GM18867 (cell line): ENCODE measurements around the gene CBARP.
A peak's percentile ranks its signal among the peaks of the same experiment; 100 is the strongest.
"Not testable (repeated sequence)": the region's sequence is repeated elsewhere in the genome, so short reads cannot be mapped to it uniquely, and the experiment has no call there.

ENCODE experiments used
- ATAC-seq: cut with Tn5 transposase; IDR thresholded peaks from one replicate; pipeline ENCODE4 v1.9.1; 2021; ENCODE audit warnings: mild to moderate bottlenecking, moderate library complexity; ENCODE audit not compliant: unreplicated experiment

CBARP gene

DNA sequence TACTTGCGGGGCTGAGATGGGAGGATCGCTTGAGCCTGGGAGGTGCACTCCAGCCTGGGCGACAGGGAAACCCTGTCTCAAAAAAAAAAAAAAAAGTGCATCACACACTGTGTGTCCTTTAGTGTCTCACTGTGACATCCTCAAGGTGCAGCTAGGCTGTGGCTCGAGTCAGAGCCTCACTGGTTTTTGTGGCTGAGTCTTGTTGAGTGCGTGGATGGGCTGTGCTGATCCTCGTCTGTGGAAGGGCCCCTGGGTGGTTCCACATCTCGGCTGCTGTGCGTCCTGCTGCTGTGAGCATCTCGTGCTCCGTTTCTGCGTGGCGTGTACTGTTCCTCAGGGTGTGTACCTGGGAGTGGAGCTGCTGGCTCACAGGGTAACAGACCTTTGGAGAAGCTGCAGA lies 21.0 kb downstream of the CBARP start:
- no peak for ATAC-seq

DNA sequence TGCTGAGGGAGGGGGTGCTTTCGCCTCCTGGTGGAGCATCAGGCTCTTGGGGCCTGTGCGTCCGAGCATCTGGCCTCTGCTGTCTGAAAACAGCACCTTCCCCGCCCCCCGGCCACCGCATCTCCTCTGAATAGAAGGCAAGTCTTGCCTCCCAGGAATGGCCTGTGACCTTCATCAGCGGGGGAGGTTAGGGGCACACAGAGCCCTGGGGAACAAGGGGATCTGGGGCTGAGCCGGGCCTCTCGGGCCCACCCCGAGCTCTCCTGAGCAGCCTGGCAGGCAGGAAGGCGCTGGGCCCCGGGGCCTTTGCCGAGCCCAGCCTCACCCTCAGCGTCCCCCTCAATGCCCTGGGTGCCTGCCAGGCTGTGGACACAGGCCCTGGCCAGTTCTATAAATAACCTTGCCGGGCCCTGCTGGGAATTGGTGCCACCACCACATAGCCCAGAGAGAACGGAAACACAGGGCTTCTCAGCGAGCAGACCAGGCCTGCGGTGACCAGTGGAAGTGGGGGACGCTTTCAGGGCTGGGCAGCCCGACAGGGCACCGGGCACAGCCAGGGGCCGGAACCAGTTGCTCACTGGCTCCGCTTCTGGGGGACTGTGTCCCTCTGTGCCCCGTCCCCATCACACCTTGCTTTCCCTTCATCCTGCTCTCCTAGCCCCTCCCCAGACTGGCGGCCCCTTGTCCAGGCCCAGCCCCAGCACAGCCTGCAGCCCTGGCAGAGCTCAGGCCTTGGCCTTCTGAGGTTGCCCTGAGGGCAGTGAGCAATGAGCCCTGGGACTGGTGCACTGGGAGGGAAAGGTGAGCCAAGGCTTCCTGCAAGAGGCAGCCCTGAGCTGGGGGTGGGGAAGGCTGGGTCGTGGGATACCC lies 22.7 kb downstream of the CBARP start:
- ATAC-seq: no peak

DNA sequence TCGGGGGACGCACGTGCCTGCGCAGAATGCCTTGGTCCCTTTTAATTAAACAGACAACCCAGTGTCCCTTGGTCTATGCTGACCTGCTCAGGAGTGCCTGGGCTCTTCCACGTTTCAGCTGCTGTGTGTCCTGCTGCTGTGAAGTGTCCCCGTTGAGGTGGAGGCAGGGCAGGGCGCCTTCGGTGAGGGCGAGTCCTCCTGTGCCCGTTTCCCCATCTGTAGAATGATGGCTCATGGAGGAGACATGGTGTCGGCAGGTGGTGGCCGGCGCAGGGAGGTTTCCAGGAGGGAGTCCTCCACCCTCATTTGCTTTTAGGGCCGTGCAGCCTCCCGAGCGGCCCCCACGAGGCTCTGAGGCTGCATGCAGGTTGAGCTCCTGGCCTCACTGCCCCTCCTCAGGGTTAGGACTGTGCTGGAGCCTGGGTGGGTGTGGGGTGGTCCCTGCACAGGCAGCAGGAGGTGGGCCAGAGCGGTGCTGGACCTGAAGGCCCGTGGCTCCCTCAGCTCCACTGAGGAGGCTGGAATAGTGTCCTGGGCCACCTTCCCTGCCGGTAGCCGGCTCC lies 23.4 kb downstream of the CBARP start:
- ATAC-seq: no peak

DNA sequence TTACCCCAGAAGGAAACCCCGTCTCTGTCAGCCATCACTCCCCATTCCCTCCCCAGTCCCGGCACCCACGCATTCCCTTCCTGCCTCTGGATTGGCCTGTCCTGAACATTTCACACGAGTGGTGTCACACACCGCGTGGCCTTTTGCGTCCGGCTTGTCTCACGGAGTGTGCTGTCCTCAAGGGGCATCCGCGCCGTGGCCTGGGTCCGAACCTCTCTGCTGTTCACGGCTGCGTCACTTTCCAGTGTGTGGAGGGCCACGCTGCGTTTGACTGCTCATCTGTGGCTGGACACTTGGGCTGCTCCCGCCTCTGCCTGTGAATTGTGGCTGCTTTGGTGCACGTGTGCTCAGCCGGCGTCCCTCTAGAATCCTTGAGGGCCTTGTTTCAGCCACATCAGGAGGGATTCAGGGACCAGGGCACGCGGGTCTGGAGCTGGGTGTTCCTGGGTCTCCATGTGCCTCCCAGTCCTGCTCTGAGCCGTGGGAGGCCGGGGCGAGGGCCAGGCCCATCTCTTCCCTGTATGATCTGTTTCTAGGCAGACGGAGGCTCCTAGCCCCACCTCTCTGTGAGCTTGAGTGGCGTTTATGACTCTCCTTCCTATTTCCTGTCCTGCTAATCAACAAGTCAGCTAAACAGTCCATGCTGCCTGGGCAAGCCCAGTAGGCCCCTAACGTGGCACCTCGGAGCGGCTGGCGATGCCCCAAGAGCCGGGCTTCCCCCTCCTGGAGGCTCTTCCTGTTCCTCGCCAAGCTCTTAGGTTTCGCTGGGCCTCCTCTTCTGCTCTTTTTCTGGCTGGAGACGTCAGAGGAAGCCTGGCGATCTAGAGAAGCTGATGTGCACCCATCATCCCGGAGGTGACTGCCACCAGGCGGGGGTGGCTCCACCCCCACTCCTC lies 24.2 kb downstream of the CBARP start:
- ATAC-seq: no peak

- ATAC-seq: no peak
Observed at GRCh38 chr19:1211494-1212234, 26.1 kb downstream of the CBARP start.

GRCh38 chr19:1210227-1210538 lies 27.6 kb downstream of the CBARP start:
- no peak for ATAC-seq

DNA sequence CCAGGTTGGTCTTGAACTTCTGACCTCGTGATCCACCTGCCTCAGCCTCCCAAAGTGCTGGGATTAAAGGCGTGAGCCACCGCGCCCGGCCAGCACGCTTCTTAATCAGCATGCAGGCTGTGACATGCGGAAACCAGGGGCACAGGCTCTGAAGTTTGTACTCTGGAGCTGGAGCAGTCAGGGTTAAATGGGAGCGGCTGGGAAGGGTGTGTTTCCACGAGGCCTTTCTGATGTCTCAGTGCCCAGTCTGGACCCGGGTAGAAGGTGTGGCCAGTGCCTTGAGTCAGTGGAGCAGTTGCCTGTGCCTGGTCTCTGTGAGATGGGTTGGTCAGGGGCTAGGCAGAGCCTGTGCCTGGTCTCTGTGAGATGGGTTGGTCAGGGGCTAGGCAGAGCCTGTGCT lies 29.0 kb downstream of the CBARP start:
- not testable (repeated sequence) for ATAC-seq

DNA sequence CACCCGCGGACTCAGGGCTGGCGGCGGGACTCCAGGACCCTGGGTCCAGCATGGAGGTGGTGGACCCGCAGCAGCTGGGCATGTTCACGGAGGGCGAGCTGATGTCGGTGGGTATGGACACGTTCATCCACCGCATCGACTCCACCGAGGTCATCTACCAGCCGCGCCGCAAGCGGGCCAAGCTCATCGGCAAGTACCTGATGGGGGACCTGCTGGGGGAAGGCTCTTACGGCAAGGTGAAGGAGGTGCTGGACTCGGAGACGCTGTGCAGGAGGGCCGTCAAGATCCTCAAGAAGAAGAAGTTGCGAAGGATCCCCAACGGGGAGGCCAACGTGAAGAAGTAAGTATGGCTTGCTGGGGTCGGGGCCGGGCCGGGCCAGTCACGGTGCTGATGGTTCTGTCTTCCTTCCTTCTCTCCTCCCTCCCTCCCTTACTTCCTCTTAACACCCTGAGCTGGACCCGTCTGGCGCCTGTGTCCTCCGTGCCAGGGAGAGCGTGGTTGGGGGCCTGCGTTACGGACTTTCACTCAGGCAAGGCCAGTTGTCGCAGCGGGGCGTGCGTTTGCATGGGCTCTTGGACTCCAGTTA lies 30.8 kb downstream of the CBARP start:
- ATAC-seq: no peak

- ATAC-seq: no peak
Observed at GRCh38 chr19:1206150-1206863, 31.5 kb downstream of the CBARP start.

GRCh38 chr19:1205114-1206099 lies 32.4 kb downstream of the CBARP start, which contains the start of gene STK11:
TSS of gene STK11 (plus strand) at chr19:1205778. CDS start at chr19:1206914, 1,136 bp downstream.
- peak; percentile 87 for ATAC-seq

DNA sequence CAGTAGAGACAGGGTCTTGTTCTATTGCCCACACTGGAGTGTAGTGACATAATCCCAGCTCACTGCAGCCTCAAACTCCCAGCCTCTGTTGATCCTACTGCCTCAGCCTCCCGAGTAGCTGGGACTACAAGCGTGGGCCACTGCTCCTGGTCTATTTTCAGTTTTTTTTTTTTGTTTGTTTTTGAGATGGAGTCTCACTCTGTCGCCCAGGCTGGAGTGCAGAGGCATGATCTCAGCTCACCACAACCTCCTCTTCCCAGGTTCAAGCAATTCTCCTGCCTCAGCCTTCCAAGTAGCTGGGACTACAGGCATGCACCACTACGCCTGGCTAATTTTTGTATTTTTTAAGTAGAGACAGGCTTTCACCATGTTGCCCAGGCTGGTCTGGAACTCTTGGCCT lies 37.2 kb downstream of the CBARP start:
- not testable (repeated sequence) for ATAC-seq

DNA sequence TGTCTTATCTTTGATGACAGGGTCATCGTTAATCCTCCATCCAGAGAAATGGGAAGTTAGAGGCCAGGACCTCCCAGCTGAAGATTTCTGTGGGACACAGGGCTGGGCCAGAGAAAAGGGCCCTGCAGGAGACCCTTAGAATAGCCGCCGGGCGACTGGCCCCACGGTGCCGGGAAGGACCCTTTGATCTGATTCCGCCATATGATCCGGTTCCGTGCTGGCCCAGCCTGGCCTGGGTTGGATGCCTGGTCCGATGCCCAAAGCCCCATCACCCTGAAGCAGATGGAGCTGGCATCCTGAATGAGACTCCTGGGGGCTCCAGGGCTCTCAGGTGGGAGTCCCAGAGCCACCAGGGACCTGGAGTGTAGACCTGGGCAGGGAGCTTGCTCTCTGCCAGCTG lies 38.3 kb downstream of the CBARP start:
- ATAC-seq: no peak

DNA sequence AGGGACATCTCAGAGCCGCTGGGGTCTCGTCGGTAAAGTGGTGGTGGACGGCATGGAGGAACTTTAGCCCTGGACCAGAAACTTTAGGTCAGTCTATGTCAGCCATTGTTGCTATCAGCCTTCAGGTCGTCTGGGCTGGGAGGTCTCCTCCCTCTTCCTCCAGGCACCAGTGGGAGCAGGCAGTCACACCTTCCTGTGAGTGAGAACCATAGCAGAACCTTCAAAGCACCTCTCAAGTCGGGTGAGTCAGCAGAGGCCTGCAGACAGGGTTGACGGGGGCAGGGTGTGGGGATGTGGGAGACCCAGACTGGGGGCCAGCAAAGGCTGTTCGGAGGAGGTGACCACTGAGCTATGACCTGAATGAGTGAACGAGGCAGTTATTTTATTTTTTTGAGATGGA lies 48.4 kb downstream of the CBARP start:
- ATAC-seq: no peak

- no peak for ATAC-seq
Observed at GRCh38 chr19:1183543-1184172, 54.1 kb downstream of the CBARP start.

- no peak for ATAC-seq
Observed at GRCh38 chr19:1182727-1183126, 55.1 kb downstream of the CBARP start.

DNA sequence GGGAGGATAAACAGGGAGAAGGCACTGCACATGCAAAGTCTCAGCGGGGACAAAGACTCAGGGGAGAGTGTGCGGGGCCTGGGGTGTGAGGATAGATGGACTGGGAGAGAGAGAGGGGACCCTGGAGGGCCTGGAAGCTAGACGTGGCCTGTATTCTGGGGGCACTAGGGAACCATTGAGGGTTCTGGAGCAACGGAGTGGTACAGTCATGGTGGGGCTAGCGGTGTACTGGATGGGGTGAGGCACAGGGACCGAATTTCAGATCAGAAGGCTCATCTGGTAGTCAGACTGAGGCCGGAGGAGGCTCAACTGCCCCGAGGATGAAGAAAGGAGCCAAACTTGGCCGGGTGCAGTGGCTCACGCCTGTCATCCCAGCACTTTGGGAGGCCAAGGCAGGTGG lies 55.7 kb downstream of the CBARP start:
- ATAC-seq: no peak

DNA sequence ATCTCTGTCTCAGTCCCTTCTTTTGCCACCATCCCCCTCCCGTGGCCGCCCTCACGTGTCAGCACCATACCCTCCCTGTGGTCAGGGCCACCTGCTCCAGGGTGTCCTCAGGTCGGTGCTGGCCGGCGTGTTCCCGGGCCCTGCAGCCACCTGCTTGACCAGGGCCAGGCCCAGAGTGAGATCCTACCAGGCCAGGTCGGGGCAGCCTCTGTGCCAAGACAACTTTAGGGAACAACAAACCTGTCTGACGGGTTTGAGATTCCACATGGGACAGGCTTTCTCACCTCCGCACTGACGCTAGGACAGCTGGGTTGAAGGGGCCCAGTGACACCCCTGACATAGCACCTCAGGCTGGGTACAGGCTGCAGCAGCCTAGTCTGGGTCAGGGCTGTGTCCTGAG lies 56.2 kb downstream of the CBARP start:
- no peak for ATAC-seq
